ENCODE measurements around the gene WNK1.

GRCh38 chr12:750366-751191, 1.8 kb upstream of the WNK1 start:
- TF ChIP-seq ZFP36 (IDR thresholded peaks at IDR 0.05; ENCODE audit: borderline replicate concordance, partially characterized antibody) (no peak), CTCF (IDR thresholded peaks at IDR 0.05) (no peak), CHD2 (IDR thresholded peaks at IDR 0.05; ENCODE audit: low read length, partially characterized antibody) (no peak), SMC3 (IDR thresholded peaks at IDR 0.05) (no peak), RFX5 (IDR thresholded peaks at IDR 0.05) (no peak), GATA3 (IDR thresholded peaks at IDR 0.05; ENCODE audit: borderline replicate concordance) (no peak), POLR2A (IDR thresholded peaks at IDR 0.05; ENCODE audit: low read length) (no peak), EP300 (IDR thresholded peaks at IDR 0.05) (no peak), RCOR1 (IDR thresholded peaks at IDR 0.05; ENCODE audit: low read depth, low read length) (no peak), RNF2 (IDR thresholded peaks at IDR 0.05; ENCODE audit: borderline replicate concordance, low read depth) (no peak), KDM1A (IDR thresholded peaks at IDR 0.05; ENCODE audit: low read depth) (no peak)

Measured in A549 (cell line).